PC-9 (cell line): Measurements from ENCODE around the gene BMPR2. TPM values are rescaled to one million over a fixed set of nuclear protein-coding genes. Genes with fewer than 3 reads are reported as not detected.

Experiments
- BruUV-seq: library from RNA; stranded (reverse); fragments of 400-500 nt; replicated peaks from 2 replicates; lab custom pipeline; 2021; lab: Mats Ljungman, UMichigan
- CTCF ChIA-PET: fragments of 300-600 bp; sonication (Branson Sonifier 250); formaldehyde crosslinking; loops from one replicate; lab custom pipeline; 2022; ENCODE audit warnings: antibody characterized with exemption; lab: Charles Lee
- POLR2A ChIA-PET: fragments of 300-600 bp; sonication (Branson Sonifier 250); formaldehyde crosslinking; loops from one replicate; lab custom pipeline; 2022; ENCODE audit warnings: antibody characterized with exemption; ENCODE audit not compliant: unreplicated experiment; lab: Charles Lee
- DNase-seq, 2 experiments: peaks; one replicate each; pipeline versions ENCODE4 v3.0.0 to v3.0.0-alpha.2; 2015 to 2022; ENCODE audit warnings: mixed read lengths in 1 of 2
- H2AFZ ChIP-seq: fragments of 200-600 bp; sonication (generic); 2 replicates; pipeline ENCODE4 v1.8.1; 2017; ENCODE audit warnings: antibody characterized with exemption
- H3F3A ChIP-seq: fragments of 200-600 bp; sonication (generic); 2 replicates; pipeline ENCODE4 v1.8.1; 2017; ENCODE audit warnings: antibody characterized with exemption, mild to moderate bottlenecking, low read depth; ENCODE audit not compliant: insufficient read depth
- H3K27ac ChIP-seq: fragments of 200-600 bp; sonication (generic); 2 replicates; pipeline ENCODE4 v1.6.1; 2016; ENCODE audit warnings: mixed run types
- H3K27me3 ChIP-seq: fragments of 200-600 bp; sonication (generic); 2 replicates; pipeline ENCODE4 v1.6.1; 2016; ENCODE audit warnings: low read depth, mixed run types; ENCODE audit not compliant: insufficient read depth
- H3K36me3 ChIP-seq: fragments of 200-600 bp; sonication (generic); 2 replicates; pipeline ENCODE4 v1.6.1; 2016; ENCODE audit warnings: low read depth, mixed run types
- H3K4me1 ChIP-seq: fragments of 200-600 bp; sonication (generic); replicated peaks from 2 replicates; pipeline ENCODE4 v1.6.1; 2016; ENCODE audit warnings: mixed run types; ENCODE audit not compliant: insufficient read depth
- H3K4me2 ChIP-seq: fragments of 200-600 bp; sonication (generic); 2 replicates; pipeline ENCODE4 v1.6.1; 2017; ENCODE audit warnings: mixed run types
- H3K4me3 ChIP-seq: fragments of 200-600 bp; sonication (generic); 2 replicates; pipeline ENCODE4 v1.6.1; 2016; ENCODE audit warnings: mixed run types
- H3K79me2 ChIP-seq: fragments of 200-600 bp; sonication (generic); 2 replicates; pipeline ENCODE4 v1.6.1; 2017; ENCODE audit warnings: low read depth, mixed run types
- H3K9me2 ChIP-seq: fragments of 200-600 bp; sonication (generic); 2 replicates; pipeline ENCODE4 v1.8.1; 2017; ENCODE audit warnings: mild to moderate bottlenecking; ENCODE audit not compliant: insufficient read depth
- H3K9me3 ChIP-seq: fragments of 200-600 bp; sonication (generic); 2 replicates; pipeline ENCODE4 v1.8.1; 2016; ENCODE audit warnings: low read depth; ENCODE audit not compliant: insufficient read depth
- H4K20me1 ChIP-seq: fragments of 200-600 bp; sonication (generic); 2 replicates; pipeline ENCODE4 v1.8.1; 2017; ENCODE audit not compliant: insufficient read depth
- CTCF ChIP-seq: fragments of 200-600 bp; sonication (generic); conservative IDR thresholded peaks from 2 replicates; pipeline ENCODE4 v1.6.1; 2017; ENCODE audit warnings: mixed run types, antibody characterized with exemption, mild to moderate bottlenecking, moderate library complexity
- EZH2 ChIP-seq: fragments of 200-600 bp; sonication (generic); IDR thresholded peaks from 2 replicates; pipeline ENCODE4 v1.8.0; 2017; ENCODE audit warnings: antibody characterized with exemption, low read depth
- intact Hi-C: fragments of 100-400 bp; cut with micrococcal nuclease; formaldehyde crosslinking; loops from one replicate; pipeline ENCODE4 v1.10.0; 2022; ENCODE audit not compliant: unreplicated experiment
- total RNA-seq: library from RNA; stranded (reverse); gene quantifications from 2 replicates; pipeline ENCODE4 v1.2.3, GENCODE V29; 2021

The BMPR2 gene
- total RNA-seq, 1 experiment from 2014 or later = 23.2 TPM

GRCh38 chr2:202387608-202388342, 11.6 kb downstream of the BMPR2 start:
- no peaks in the 10 kb centered on the region for H3K27me3 ChIP-seq
- no peak for DNase-seq
- no peak overlapping the region for H3K4me2 ChIP-seq
- no peaks in the 10 kb centered on the region for H3F3A ChIP-seq
- TF ChIP-seq CTCF = no peak
- no peak for TF ChIP-seq EZH2
- no peak overlapping the region for H3K4me3 ChIP-seq
- no peak overlapping the region for H3K27ac ChIP-seq
- BruUV-seq = no TSS peak
- H3K79me2 ChIP-seq = 0 out of 2 replicates have a peak, but pooled peaks cover 3% of the 10 kb centered on the region
- H3K36me3 ChIP-seq = no peaks in the 10 kb centered on the region
- no peaks in the 10 kb centered on the region for H4K20me1 ChIP-seq
- no peaks in the 10 kb centered on the region for H3K9me2 ChIP-seq
- intact Hi-C loops = no loop called here
- no peaks in the 10 kb centered on the region for H3K9me3 ChIP-seq
- ChIA-PET POLR2A (no interaction called here), CTCF (no interaction called here)
- H3K4me1 ChIP-seq = no peaks in the 10 kb centered on the region
- no peak overlapping the region for H2AFZ ChIP-seq

- H3K27ac ChIP-seq = no peak overlapping the region
- ChIA-PET CTCF (no interaction called here), POLR2A (no interaction called here)
- H3K79me2 ChIP-seq = no peaks in the 10 kb centered on the region
- TF ChIP-seq EZH2 (no peak), CTCF (no peak)
- H3K4me3 ChIP-seq = no peak overlapping the region
- no peaks in the 10 kb centered on the region for H3K9me3 ChIP-seq
- no peaks in the 10 kb centered on the region for H3K9me2 ChIP-seq
- no peak overlapping the region for H3K4me2 ChIP-seq
- no peaks in the 10 kb centered on the region for H3F3A ChIP-seq
- intact Hi-C loops = no loop called here
- H4K20me1 ChIP-seq = no peaks in the 10 kb centered on the region
- H3K36me3 ChIP-seq = no peaks in the 10 kb centered on the region
- no TSS peak for BruUV-seq
- no peak for DNase-seq
- no peak overlapping the region for H2AFZ ChIP-seq
- H3K27me3 ChIP-seq = no peaks in the 10 kb centered on the region
- H3K4me1 ChIP-seq = no peaks in the 10 kb centered on the region
Observed at GRCh38 chr2:202400941-202401340, 24.8 kb downstream of the BMPR2 start.

DNA sequence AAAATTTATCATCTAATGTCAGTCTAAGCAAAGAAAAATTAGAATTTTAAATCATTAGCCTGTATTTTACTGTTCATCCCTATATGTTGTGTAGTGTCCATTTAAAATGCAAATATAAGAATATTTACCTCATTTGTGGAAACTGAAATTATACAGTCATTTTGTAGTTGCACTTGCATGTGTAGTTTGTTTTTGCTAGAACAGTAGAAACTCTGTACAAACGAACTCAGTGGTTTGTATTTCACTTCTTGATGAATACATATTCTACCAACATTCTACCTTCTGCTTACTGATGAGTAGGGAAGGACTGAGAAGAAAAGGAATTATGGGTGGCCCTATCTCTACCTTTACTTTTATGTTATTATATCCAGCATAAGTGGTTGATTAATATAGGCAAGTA, 29.7 kb downstream of the BMPR2 start:
- intact Hi-C loops = no loop called here

More for the DNA sequence above, 29.7 kb downstream of the BMPR2 start:
- no peaks in the 10 kb centered on the region for H3K9me2 ChIP-seq
- no peak for DNase-seq
- no peaks in the 10 kb centered on the region for H4K20me1 ChIP-seq
- no peaks in the 10 kb centered on the region for H3K36me3 ChIP-seq
- CTCF ChIA-PET = no interaction called here
- no TSS peak for BruUV-seq
- H3K27ac ChIP-seq = no peak overlapping the region
- POLR2A ChIA-PET = no interaction called here
- H2AFZ ChIP-seq = no peak overlapping the region
- no peak overlapping the region for H3K4me3 ChIP-seq
- no peaks in the 10 kb centered on the region for H3K9me3 ChIP-seq
- H3F3A ChIP-seq = no peaks in the 10 kb centered on the region
- no peaks in the 10 kb centered on the region for H3K27me3 ChIP-seq
- H3K4me2 ChIP-seq = no peak overlapping the region
- no peaks in the 10 kb centered on the region for H3K4me1 ChIP-seq
- no peak for TF ChIP-seq EZH2
- TF ChIP-seq CTCF = no peak
- no peaks in the 10 kb centered on the region for H3K79me2 ChIP-seq
